SK-N-SH treated with all-trans-retinoic acid at 6 μM for 48 hours (cell line): ENCODE results near the gene ASTN2.

ENCODE experiments used
- ARNTL ChIP-seq: fragments of 450-650 bp; formaldehyde crosslinking; IDR thresholded peaks from 2 replicates; pipeline ENCODE4 v1.5.0; 2020; ENCODE audit warnings: low read depth, mild to moderate bottlenecking, moderate library complexity, borderline replicate concordance
- ESRRG ChIP-seq: fragments of 250-450 bp; sonication (Bioruptor Pico); IDR thresholded peaks from 2 replicates; pipeline ENCODE4 v1.6.1; 2021; ENCODE audit warnings: mild to moderate bottlenecking
- PPARA ChIP-seq: fragments of 250-450 bp; sonication (Bioruptor Pico); IDR thresholded peaks from 2 replicates; pipeline ENCODE4 v1.5.0; 2020; ENCODE audit warnings: mild to moderate bottlenecking, borderline replicate concordance
- RARB ChIP-seq: fragments of 250-450 bp; sonication (Bioruptor Pico); IDR thresholded peaks from 2 replicates; pipeline ENCODE4 v1.8.0; 2021; ENCODE audit warnings: mild to moderate bottlenecking, moderate library complexity
- TCF4 ChIP-seq: fragments of 250-450 bp; sonication (Bioruptor Pico); IDR thresholded peaks from 2 replicates; pipeline ENCODE4 v1.8.0; 2021; ENCODE audit warnings: mild to moderate bottlenecking, moderate library complexity, borderline replicate concordance
- TOX ChIP-seq: fragments of 250-450 bp; sonication (Bioruptor Pico); IDR thresholded peaks from 2 replicates; pipeline ENCODE4 v1.8.0; 2021; ENCODE audit warnings: mild to moderate bottlenecking, moderate library complexity, borderline replicate concordance
- ZFP30 ChIP-seq: fragments of 450-650 bp; formaldehyde crosslinking; IDR thresholded peaks from 2 replicates; pipeline ENCODE4 v1.5.0; 2022; ENCODE audit warnings: mild to moderate bottlenecking, moderate library complexity
- ZNF565 ChIP-seq: fragments of 450-650 bp; formaldehyde crosslinking; conservative IDR thresholded peaks from 2 replicates; pipeline ENCODE4 v1.5.0; 2020; ENCODE audit warnings: low read depth, mild to moderate bottlenecking, moderate library complexity
- ZNF8 ChIP-seq: fragments of 450-650 bp; formaldehyde crosslinking; IDR thresholded peaks from 2 replicates; pipeline ENCODE4 v1.5.0; 2020; ENCODE audit warnings: mild to moderate bottlenecking, moderate library complexity
- TF ChIP-seq, protein P1 (sequence below): fragments of 250-450 bp; sonication (Bioruptor Pico); IDR thresholded peaks from 2 replicates; pipeline ENCODE4 v1.8.0; 2021; ENCODE audit warnings: low read depth, mild to moderate bottlenecking, moderate library complexity, borderline replicate concordance
- TF ChIP-seq, protein P2 (sequence below): fragments of 250-450 bp; sonication (Bioruptor Pico); IDR thresholded peaks from 2 replicates; pipeline ENCODE4 v1.5.1; 2021; ENCODE audit warnings: mild to moderate bottlenecking, moderate library complexity
- TF ChIP-seq, protein P3 (sequence below): fragments of 250-450 bp; sonication (Bioruptor Pico); IDR thresholded peaks from 2 replicates; pipeline ENCODE4 v1.5.1; 2020; ENCODE audit warnings: low read depth, mild to moderate bottlenecking, moderate library complexity
- TF ChIP-seq, protein P4 (sequence below): fragments of 250-450 bp; sonication (Bioruptor Pico); IDR thresholded peaks from 2 replicates; pipeline ENCODE4 v1.8.0; 2020; ENCODE audit warnings: mild to moderate bottlenecking, moderate library complexity, borderline replicate concordance

DNA sequence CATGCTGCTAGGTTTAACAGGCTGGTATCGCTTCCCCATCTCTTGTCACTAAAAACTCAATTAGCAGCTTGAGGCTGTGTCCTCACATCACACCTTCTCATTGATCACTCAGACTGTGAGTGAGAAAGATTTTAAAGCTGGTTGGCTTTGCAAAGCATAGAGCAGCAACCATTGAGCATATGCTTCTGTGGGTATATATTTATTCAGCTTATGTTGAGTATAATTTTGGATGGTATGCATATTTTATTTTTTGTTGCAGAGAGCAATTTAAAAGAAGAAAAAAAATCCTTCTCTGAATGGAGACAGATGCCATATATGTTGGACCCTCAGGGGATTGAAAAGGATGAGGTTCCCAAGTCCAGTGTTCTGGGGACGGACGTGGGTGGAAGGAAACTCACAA, 565.1 kb downstream of the ASTN2 start:
- TF ChIP-seq, protein P1, sequence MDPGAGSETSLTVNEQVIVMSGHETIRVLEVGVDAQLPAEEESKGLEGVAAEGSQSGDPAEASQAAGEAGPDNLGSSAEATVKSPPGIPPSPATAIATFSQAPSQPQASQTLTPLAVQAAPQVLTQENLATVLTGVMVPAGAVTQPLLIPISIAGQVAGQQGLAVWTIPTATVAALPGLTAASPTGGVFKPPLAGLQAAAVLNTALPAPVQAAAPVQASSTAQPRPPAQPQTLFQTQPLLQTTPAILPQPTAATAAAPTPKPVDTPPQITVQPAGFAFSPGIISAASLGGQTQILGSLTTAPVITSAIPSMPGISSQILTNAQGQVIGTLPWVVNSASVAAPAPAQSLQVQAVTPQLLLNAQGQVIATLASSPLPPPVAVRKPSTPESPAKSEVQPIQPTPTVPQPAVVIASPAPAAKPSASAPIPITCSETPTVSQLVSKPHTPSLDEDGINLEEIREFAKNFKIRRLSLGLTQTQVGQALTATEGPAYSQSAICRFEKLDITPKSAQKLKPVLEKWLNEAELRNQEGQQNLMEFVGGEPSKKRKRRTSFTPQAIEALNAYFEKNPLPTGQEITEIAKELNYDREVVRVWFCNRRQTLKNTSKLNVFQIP (CRISPR knock-in tag), result no peak
- TF ChIP-seq, protein P2, sequence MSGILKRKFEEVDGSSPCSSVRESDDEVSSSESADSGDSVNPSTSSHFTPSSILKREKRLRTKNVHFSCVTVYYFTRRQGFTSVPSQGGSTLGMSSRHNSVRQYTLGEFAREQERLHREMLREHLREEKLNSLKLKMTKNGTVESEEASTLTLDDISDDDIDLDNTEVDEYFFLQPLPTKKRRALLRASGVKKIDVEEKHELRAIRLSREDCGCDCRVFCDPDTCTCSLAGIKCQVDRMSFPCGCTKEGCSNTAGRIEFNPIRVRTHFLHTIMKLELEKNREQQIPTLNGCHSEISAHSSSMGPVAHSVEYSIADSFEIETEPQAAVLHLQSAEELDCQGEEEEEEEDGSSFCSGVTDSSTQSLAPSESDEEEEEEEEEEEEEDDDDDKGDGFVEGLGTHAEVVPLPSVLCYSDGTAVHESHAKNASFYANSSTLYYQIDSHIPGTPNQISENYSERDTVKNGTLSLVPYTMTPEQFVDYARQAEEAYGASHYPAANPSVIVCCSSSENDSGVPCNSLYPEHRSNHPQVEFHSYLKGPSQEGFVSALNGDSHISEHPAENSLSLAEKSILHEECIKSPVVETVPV, result no peak
- TF ChIP-seq, protein P3, sequence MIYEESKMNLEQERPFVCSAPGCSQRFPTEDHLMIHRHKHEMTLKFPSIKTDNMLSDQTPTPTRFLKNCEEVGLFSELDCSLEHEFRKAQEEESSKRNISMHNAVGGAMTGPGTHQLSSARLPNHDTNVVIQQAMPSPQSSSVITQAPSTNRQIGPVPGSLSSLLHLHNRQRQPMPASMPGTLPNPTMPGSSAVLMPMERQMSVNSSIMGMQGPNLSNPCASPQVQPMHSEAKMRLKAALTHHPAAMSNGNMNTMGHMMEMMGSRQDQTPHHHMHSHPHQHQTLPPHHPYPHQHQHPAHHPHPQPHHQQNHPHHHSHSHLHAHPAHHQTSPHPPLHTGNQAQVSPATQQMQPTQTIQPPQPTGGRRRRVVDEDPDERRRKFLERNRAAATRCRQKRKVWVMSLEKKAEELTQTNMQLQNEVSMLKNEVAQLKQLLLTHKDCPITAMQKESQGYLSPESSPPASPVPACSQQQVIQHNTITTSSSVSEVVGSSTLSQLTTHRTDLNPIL, result no peak
- TF ChIP-seq ZFP30 (CRISPR knock-in tag) (no peak), TOX (CRISPR knock-in tag) (no peak), ZNF8 (no peak), ESRRG (CRISPR knock-in tag) (no peak), TCF4 (no peak), PPARA (CRISPR knock-in tag) (no peak), ZNF565 (CRISPR knock-in tag) (no peak), ARNTL (CRISPR knock-in tag) (no peak), RARB (CRISPR knock-in tag) (no peak)
- TF ChIP-seq, protein P4, sequence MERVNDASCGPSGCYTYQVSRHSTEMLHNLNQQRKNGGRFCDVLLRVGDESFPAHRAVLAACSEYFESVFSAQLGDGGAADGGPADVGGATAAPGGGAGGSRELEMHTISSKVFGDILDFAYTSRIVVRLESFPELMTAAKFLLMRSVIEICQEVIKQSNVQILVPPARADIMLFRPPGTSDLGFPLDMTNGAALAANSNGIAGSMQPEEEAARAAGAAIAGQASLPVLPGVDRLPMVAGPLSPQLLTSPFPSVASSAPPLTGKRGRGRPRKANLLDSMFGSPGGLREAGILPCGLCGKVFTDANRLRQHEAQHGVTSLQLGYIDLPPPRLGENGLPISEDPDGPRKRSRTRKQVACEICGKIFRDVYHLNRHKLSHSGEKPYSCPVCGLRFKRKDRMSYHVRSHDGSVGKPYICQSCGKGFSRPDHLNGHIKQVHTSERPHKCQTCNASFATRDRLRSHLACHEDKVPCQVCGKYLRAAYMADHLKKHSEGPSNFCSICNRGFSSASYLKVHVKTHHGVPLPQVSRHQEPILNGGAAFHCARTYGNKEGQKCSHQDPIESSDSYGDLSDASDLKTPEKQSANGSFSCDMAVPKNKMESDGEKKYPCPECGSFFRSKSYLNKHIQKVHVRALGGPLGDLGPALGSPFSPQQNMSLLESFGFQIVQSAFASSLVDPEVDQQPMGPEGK (CRISPR knock-in tag), result no peak
